Caco-2 (cell line): Measurements from ENCODE around the gene ACACA. TPM values are rescaled to one million over a fixed set of nuclear protein-coding genes. Genes with fewer than 3 reads are reported as not detected.

Experiments
- BruUV-seq: library from RNA; stranded (reverse); fragments of 400-500 nt; replicated peaks from 2 replicates; lab custom pipeline; 2021; lab: Mats Ljungman, UMichigan
- CTCF ChIA-PET: fragments of 300-600 bp; sonication (Branson Sonifier 250); formaldehyde crosslinking; loops from one replicate; lab custom pipeline; 2022; ENCODE audit warnings: antibody characterized with exemption; lab: Charles Lee
- POLR2A ChIA-PET: fragments of 300-600 bp; sonication (Branson Sonifier 250); formaldehyde crosslinking; loops from one replicate; lab custom pipeline; 2022; ENCODE audit warnings: antibody characterized with exemption; lab: Charles Lee
- DNase-seq, 2 experiments: peaks; one replicate each; pipeline versions ENCODE4 v3.0.0 to v3.0.0-alpha.2; 2020 to 2022
- H3K27me3 ChIP-seq: replicated peaks from 2 replicates; pipeline ENCODE4 v1.6.0; 2011; ENCODE audit warnings: low read length; ENCODE audit not compliant: control insufficient read depth, insufficient read depth
- H3K36me3 ChIP-seq: 2 replicates; pipeline ENCODE4 v1.5.1; 2011; ENCODE audit warnings: low read length; ENCODE audit not compliant: control insufficient read depth, insufficient read depth
- H3K4me1 ChIP-seq: fragments of 250-450 bp; sonication (Bioruptor Pico); 2 replicates; pipeline ENCODE4 v1.5.1; 2020; ENCODE audit warnings: mild to moderate bottlenecking
- H3K4me3 ChIP-seq: 2 replicates; pipeline ENCODE4 v1.5.1; 2011; ENCODE audit warnings: low read depth, mild to moderate bottlenecking, control low read depth, low read length
- H3K9me3 ChIP-seq: fragments of 250-450 bp; sonication (Bioruptor Pico); 2 replicates; pipeline ENCODE4 v1.5.1; 2020; ENCODE audit warnings: mild to moderate bottlenecking, moderate library complexity
- H3K27ac Mint-ChIP-seq: one replicate; pipeline ENCODE4 v1.8.0; 2022; ENCODE audit warnings: mixed read lengths; ENCODE audit not compliant: unreplicated experiment
- H3K27me3 Mint-ChIP-seq: one replicate; pipeline ENCODE4 v1.8.0; 2022; ENCODE audit warnings: mixed read lengths; ENCODE audit not compliant: insufficient read depth, unreplicated experiment
- H3K36me3 Mint-ChIP-seq: one replicate; pipeline ENCODE4 v1.8.0; 2022; ENCODE audit warnings: mild to moderate bottlenecking, mixed read lengths; ENCODE audit not compliant: insufficient read depth, unreplicated experiment
- H3K4me1 Mint-ChIP-seq: one replicate; pipeline ENCODE4 v1.8.0; 2022; ENCODE audit warnings: low read depth, mixed read lengths; ENCODE audit not compliant: unreplicated experiment
- H3K4me3 Mint-ChIP-seq: one replicate; pipeline ENCODE4 v1.8.0; 2022; ENCODE audit warnings: mild to moderate bottlenecking, moderate library complexity, mixed read lengths; ENCODE audit not compliant: unreplicated experiment
- H3K9me3 Mint-ChIP-seq: one replicate; pipeline ENCODE4 v1.8.0; 2022; ENCODE audit warnings: mixed read lengths; ENCODE audit not compliant: unreplicated experiment
- intact Hi-C: fragments of 100-400 bp; cut with micrococcal nuclease; formaldehyde crosslinking; loops from one replicate; pipeline ENCODE4 v1.10.0; 2022; ENCODE audit not compliant: unreplicated experiment
- total RNA-seq: library from RNA; stranded (reverse); gene quantifications from 2 replicates; pipeline ENCODE4 v1.2.3, GENCODE V29; 2022
- TF ChIP-seq, protein P1 (sequence below), 2 experiments: fragments of 200-600 bp in 1 of 2; IDR thresholded peaks; 1 replicate in 1 of 2; 2 replicates in 1 of 2; pipeline versions ENCODE4 v1.5.1 to v1.8.0; 2011 to 2022; ENCODE audit warnings: antibody characterized with exemption in 1 of 2, control low read depth in 1 of 2, inconsistent platforms in 1 of 2, low read depth in 1 of 2, low read length in 1 of 2, mild to moderate bottlenecking in 1 of 2, moderate library complexity in 1 of 2; ENCODE audit not compliant: insufficient read depth in 1 of 2, severe bottlenecking in 1 of 2, unreplicated experiment in 1 of 2

Gene ACACA
- total RNA-seq, 1 experiment from 2014 or later, result 108 TPM

DNA sequence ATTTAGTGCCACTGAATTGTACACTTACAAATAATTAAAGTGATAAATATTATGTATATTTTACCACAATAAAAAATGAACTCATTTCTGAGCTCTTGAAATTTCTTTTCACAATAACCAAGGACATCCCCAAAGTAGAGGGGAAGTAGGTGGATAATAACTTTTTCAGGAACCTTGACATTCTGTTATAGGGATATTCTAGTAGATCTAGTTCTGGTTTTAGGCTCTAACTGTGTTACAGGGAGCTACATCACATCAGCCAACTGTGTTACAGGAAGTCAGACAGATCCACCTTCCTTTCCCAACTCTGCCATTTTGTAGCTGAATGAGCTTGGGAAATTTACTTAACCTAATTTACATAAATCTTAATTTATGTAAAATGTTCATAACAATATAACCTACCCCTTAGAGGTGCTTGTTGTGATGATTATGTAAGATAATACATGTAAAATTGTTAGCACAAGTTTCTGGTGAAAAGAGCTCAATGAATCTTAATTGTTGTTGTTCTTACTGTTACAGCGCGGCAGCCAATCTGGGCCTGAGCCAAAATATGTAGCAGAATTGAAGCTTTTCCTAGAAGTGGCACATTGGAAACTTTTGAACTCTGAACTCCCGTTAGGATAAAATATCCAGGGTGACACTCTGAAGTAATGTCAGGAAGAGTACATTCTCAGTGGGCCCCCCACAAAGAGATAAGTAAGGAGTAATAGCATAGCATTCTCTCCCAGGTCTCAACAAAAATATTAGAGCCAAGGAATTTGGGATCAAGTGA is 288.1 kb downstream of the ACACA start:
- Mint-ChIP-seq H3K4me1 (no peaks in the 10 kb centered on the region), H3K4me3 (no peak overlapping the region), H3K27me3 (no peaks in the 10 kb centered on the region), H3K36me3 (peaks cover 62% of the 10 kb centered on the region), H3K27ac (no peak overlapping the region), H3K9me3 (no peaks in the 10 kb centered on the region)
- H3K4me1 ChIP-seq, result no peaks in the 10 kb centered on the region
- no peaks in the 10 kb centered on the region for H3K9me3 ChIP-seq
- no peaks in the 10 kb centered on the region for H3K27me3 ChIP-seq
- no TSS peak for BruUV-seq
- intact Hi-C loops, result no loop called here
- CTCF ChIA-PET, result interaction anchor here (1.7 kb wide), 1 partner anchor 121 kb away, joined by 3 read pairs; no protein-coding TSS in a partner anchor
- H3K4me3 ChIP-seq, result no peak overlapping the region
- peaks cover 2% of the 10 kb centered on the region for H3K36me3 ChIP-seq
- POLR2A ChIA-PET, result interaction anchor here (0.6 kb wide), 1 partner anchor 529 kb away, joined by 4 read pairs; no protein-coding TSS in a partner anchor
- TF ChIP-seq, protein P1, sequence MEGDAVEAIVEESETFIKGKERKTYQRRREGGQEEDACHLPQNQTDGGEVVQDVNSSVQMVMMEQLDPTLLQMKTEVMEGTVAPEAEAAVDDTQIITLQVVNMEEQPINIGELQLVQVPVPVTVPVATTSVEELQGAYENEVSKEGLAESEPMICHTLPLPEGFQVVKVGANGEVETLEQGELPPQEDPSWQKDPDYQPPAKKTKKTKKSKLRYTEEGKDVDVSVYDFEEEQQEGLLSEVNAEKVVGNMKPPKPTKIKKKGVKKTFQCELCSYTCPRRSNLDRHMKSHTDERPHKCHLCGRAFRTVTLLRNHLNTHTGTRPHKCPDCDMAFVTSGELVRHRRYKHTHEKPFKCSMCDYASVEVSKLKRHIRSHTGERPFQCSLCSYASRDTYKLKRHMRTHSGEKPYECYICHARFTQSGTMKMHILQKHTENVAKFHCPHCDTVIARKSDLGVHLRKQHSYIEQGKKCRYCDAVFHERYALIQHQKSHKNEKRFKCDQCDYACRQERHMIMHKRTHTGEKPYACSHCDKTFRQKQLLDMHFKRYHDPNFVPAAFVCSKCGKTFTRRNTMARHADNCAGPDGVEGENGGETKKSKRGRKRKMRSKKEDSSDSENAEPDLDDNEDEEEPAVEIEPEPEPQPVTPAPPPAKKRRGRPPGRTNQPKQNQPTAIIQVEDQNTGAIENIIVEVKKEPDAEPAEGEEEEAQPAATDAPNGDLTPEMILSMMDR (IDR thresholded peaks at IDR 0.05; ENCODE audit: insufficient read depth in 1 of 2, low read depth in 1 of 2, low read length in 1 of 2, severe bottlenecking in 1 of 2, unreplicated experiment in 1 of 2), result no peak
- DNase-seq, result no peak

DNA sequence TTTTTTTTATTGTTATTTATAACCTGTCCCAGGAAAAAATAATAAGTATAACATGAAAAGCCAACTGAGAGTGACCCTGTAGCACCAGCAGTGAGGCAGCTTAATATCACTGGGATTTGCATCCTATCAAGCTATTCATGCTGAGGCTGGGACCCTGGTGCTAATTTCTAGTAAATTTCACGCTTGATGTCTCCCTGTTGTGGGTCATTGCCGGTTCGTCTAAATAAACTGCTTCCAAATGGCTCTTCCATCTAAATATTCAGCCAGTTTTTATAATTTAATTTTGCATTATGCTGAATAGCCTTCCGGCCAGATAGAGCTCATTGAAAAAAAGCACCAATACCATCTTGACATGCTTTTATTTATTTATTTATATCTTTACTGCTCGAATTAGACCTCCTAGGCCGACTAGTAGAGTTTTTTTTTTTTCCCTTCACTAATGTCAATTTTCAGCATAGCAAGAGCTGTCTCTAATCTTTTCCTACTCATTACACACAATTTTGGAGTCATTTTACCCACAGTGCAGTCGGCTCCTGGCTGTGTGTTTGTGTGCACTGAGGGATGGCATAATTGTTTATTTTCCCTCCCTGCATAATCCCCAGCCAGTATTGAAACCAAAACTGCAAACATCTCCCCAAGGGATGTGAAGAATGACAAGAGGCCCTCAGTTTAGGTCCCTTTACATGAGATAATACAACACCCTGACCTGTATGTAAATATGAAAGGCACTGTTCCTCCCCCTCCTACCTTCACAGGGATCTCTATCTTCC is 289.1 kb downstream of the ACACA start:
- peaks cover 58% of the 10 kb centered on the region for H3K36me3 Mint-ChIP-seq
- H3K4me3 Mint-ChIP-seq, result no peak overlapping the region
- intact Hi-C loops, result no loop called here
- no peaks in the 10 kb centered on the region for H3K27me3 Mint-ChIP-seq
- no peaks in the 10 kb centered on the region for H3K9me3 Mint-ChIP-seq
- no peaks in the 10 kb centered on the region for H3K9me3 ChIP-seq
- no peaks in the 10 kb centered on the region for H3K27me3 ChIP-seq
- no peaks in the 10 kb centered on the region for H3K4me1 ChIP-seq
- no peaks in the 10 kb centered on the region for H3K4me1 Mint-ChIP-seq
- no TSS peak for BruUV-seq
- ChIA-PET POLR2A (no interaction called here), CTCF (interaction anchor here (0.9 to 1.7 kb wide), 2 partner anchors 57 to 122 kb away, joined by 3 to 5 read pairs; no protein-coding TSS in a partner anchor)
- H3K36me3 ChIP-seq, result peaks cover 3% of the 10 kb centered on the region
- TF ChIP-seq, protein P1 (IDR thresholded peaks at IDR 0.05; ENCODE audit: insufficient read depth in 1 of 2, low read depth in 1 of 2, low read length in 1 of 2, severe bottlenecking in 1 of 2, unreplicated experiment in 1 of 2), result no peak
- H3K4me3 ChIP-seq, result no peak overlapping the region
- no peak overlapping the region for H3K27ac Mint-ChIP-seq
- DNase-seq, result no peak

DNA sequence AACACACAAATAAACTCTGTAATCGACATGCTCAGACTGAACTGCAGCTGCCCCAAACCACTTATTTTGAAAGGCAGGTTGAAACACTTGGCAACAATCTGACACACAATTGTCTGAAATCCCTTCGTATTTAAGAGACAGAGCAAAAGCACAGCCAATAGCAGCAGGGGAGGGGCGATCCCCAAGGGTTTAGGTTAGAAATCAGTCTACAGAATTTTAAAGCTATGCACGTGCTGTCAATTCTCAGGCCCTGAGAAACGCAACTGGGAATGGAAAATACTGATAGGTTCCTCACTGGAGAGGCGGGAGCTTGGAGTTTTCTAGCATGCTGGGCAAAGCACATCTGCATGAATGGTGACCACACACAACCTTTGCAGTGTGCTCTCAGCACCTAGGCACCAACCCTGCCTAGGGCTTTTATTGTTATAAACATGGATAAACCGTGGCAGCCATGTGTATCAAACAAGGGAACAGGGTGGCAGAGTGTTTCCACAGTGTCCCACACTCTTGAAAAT is 289.9 kb downstream of the ACACA start:
- intact Hi-C loops, result no loop called here
- Mint-ChIP-seq H3K4me1 (no peaks in the 10 kb centered on the region), H3K9me3 (no peaks in the 10 kb centered on the region), H3K27me3 (no peaks in the 10 kb centered on the region), H3K27ac (no peak overlapping the region), H3K36me3 (peaks cover 62% of the 10 kb centered on the region), H3K4me3 (no peak overlapping the region)
- BruUV-seq, result no TSS peak
- Histone ChIP-seq H3K27me3 (no peaks in the 10 kb centered on the region), H3K4me3 (no peak overlapping the region), H3K4me1 (no peaks in the 10 kb centered on the region), H3K9me3 (no peaks in the 10 kb centered on the region), H3K36me3 (peaks cover 1% of the 10 kb centered on the region; the same call in 1 of the 2 replicates)
- TF ChIP-seq, protein P1 (IDR thresholded peaks at IDR 0.05; ENCODE audit: insufficient read depth in 1 of 2, low read depth in 1 of 2, low read length in 1 of 2, severe bottlenecking in 1 of 2, unreplicated experiment in 1 of 2), result no peak
- CTCF ChIA-PET, result interaction anchor here (0.9 to 1.7 kb wide), 2 partner anchors 57 to 123 kb away, joined by 3 to 5 read pairs; no protein-coding TSS in a partner anchor
- POLR2A ChIA-PET, result no interaction called here
- no peak for DNase-seq
